Type B pancreatic cell (in vitro differentiated cells): ENCODE results near the gene GLI1. TPM values are rescaled to one million over a fixed set of nuclear protein-coding genes. Genes with fewer than 3 reads are reported as not detected.
"Not testable (repeated sequence)": the region's sequence is repeated elsewhere in the genome, so short reads cannot be mapped to it uniquely, and the experiment has no call there.

Experiments
- DNase-seq: peaks from one replicate; pipeline ENCODE4 v3.0.0; 2021; ENCODE audit warnings: mixed read lengths; ENCODE audit not compliant: unreplicated experiment; ENCODE audit errors: extremely low spot score
- H3K27ac Mint-ChIP-seq: 2 replicates; pipeline ENCODE4 v1.8.0; 2021; ENCODE audit warnings: mild to moderate bottlenecking, mixed read lengths
- H3K27me3 Mint-ChIP-seq: 2 replicates; pipeline ENCODE4 v1.8.0; 2021; ENCODE audit warnings: mixed read lengths
- H3K36me3 Mint-ChIP-seq: 2 replicates; pipeline ENCODE4 v1.8.0; 2021; ENCODE audit warnings: mixed read lengths
- H3K4me1 Mint-ChIP-seq: one replicate; pipeline ENCODE4 v1.8.0; 2021; ENCODE audit warnings: mixed read lengths; ENCODE audit not compliant: unreplicated experiment
- H3K4me3 Mint-ChIP-seq: 2 replicates; pipeline ENCODE4 v1.8.0; 2021; ENCODE audit warnings: mild to moderate bottlenecking, mixed read lengths
- H3K9me3 Mint-ChIP-seq: 2 replicates; pipeline ENCODE4 v1.8.0; 2021; ENCODE audit warnings: mixed read lengths
- long read RNA-seq: library from polyadenylated mRNA; unstranded; transcript quantifications from one replicate; pipeline ENCODE4 v2.0.0, GENCODE V29; 2020
- total RNA-seq: library from RNA; stranded (reverse); gene quantifications from 2 replicates; pipeline ENCODE4 v1.2.1, GENCODE V29; 2021; ENCODE audit warnings: low replicate concordance
- TF ChIP-seq, protein P1 (sequence below): fragments of 200-600 bp; sonication (generic); conservative IDR thresholded peaks from 2 replicates; pipeline ENCODE4 v1.5.0; 2021; ENCODE audit warnings: antibody characterized with exemption, mild to moderate bottlenecking

The GLI1 gene
- total RNA-seq, result 3.5 and 22.7 TPM in 2 replicates
- long read RNA-seq, result 0 reads

- Mint-ChIP-seq H3K4me1 (peaks cover 26% of the 10 kb centered on the region), H3K9me3 (no peaks in the 10 kb centered on the region), H3K27me3 (peaks cover 19% of the 10 kb centered on the region), H3K4me3 (peak within 1 kb of the TSS; percentile 99), H3K27ac (peak within 1 kb of the TSS; percentile 94), H3K36me3 (no peaks in the 10 kb centered on the region)
- no peak for DNase-seq
- TF ChIP-seq, protein P1, sequence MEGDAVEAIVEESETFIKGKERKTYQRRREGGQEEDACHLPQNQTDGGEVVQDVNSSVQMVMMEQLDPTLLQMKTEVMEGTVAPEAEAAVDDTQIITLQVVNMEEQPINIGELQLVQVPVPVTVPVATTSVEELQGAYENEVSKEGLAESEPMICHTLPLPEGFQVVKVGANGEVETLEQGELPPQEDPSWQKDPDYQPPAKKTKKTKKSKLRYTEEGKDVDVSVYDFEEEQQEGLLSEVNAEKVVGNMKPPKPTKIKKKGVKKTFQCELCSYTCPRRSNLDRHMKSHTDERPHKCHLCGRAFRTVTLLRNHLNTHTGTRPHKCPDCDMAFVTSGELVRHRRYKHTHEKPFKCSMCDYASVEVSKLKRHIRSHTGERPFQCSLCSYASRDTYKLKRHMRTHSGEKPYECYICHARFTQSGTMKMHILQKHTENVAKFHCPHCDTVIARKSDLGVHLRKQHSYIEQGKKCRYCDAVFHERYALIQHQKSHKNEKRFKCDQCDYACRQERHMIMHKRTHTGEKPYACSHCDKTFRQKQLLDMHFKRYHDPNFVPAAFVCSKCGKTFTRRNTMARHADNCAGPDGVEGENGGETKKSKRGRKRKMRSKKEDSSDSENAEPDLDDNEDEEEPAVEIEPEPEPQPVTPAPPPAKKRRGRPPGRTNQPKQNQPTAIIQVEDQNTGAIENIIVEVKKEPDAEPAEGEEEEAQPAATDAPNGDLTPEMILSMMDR, result no peak
Measured at GRCh38 chr12:57459750-57460467, at the start of gene GLI1. Gene GLI1, plus strand, starts transcription at chr12:57459785. Its CDS starts 3,907 bp downstream, at chr12:57463692.

DNA sequence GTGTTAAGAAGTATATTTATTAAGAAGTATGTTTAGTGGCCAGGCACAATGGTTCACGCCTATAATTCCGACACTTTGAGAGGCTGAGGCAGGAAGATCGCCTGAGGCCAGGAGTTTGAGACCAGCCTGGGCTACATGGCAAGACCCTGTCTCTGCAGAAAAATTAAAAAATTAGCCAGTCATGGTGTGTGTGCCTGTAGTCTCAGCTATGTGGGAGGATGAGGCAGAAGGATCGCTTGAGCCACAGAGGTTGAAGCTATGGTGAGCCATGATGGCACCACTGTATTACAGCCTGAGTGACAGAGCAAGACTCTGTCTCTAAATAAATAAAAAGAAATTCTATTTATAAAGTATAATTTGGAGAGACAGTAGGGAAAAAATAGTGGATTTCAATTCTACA lies 49.1 kb upstream of the GLI1 start:
- Mint-ChIP-seq H3K27me3 (no peaks in the 10 kb centered on the region), H3K4me3 (no peak overlapping the region), H3K4me1 (no peaks in the 10 kb centered on the region), H3K27ac (no peak overlapping the region), H3K36me3 (peaks cover 4% of the 10 kb centered on the region), H3K9me3 (no peaks in the 10 kb centered on the region)
- DNase-seq, result no peak
- TF ChIP-seq, protein P1, result no peak

GRCh38 chr12:57414160-57414559 lies 45.4 kb upstream of the GLI1 start:
- not testable (repeated sequence) for DNase-seq, H3K27me3 Mint-ChIP-seq, H3K4me1 Mint-ChIP-seq, H3K36me3 Mint-ChIP-seq, H3K4me3 Mint-ChIP-seq, H3K27ac Mint-ChIP-seq, H3K9me3 Mint-ChIP-seq

DNA sequence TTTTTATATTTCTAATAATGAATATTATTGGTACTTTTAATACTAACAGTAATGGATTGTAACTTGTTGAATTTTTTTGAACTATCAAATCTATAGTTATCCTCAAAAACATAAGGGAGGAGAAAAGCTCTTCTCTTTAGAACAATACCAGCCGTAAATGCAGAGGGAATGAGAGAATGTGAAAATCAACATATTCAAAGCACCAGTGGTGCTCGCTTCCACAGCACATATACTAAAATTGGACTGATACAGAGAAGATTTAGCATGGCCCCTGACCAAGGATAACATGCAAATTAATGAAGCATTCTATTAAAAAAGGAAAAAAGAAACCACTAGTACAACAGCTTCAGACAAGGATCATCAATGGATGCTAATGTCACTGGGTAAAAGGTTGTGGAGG lies 44.5 kb upstream of the GLI1 start:
- TF ChIP-seq, protein P1, result no peak
- no peak overlapping the region for H3K4me3 Mint-ChIP-seq
- H3K36me3 Mint-ChIP-seq, result peaks cover 6% of the 10 kb centered on the region
- DNase-seq, result no peak
- H3K27ac Mint-ChIP-seq, result no peak overlapping the region
- no peaks in the 10 kb centered on the region for H3K9me3 Mint-ChIP-seq
- peaks cover 11% of the 10 kb centered on the region for H3K4me1 Mint-ChIP-seq
- no peaks in the 10 kb centered on the region for H3K27me3 Mint-ChIP-seq

- H3K4me3 Mint-ChIP-seq, result no peak overlapping the region
- H3K4me1 Mint-ChIP-seq, result peaks cover 18% of the 10 kb centered on the region
- TF ChIP-seq, protein P1, result no peak
- no peak overlapping the region for H3K27ac Mint-ChIP-seq
- no peaks in the 10 kb centered on the region for H3K27me3 Mint-ChIP-seq
- no peaks in the 10 kb centered on the region for H3K9me3 Mint-ChIP-seq
- H3K36me3 Mint-ChIP-seq, result peaks cover 12% of the 10 kb centered on the region
- no peak for DNase-seq
Measured at GRCh38 chr12:57416039-57416996, 43.3 kb upstream of the GLI1 start.

- Mint-ChIP-seq H3K4me3 (no peak overlapping the region), H3K27me3 (no peaks in the 10 kb centered on the region), H3K27ac (no peak overlapping the region), H3K4me1 (peaks cover 18% of the 10 kb centered on the region), H3K36me3 (peaks cover 20% of the 10 kb centered on the region), H3K9me3 (no peaks in the 10 kb centered on the region)
- DNase-seq, result no peak
- TF ChIP-seq, protein P1, result no peak
Measured at GRCh38 chr12:57418255-57418654, 41.3 kb upstream of the GLI1 start.
